GM19324 (cell line): ENCODE measurements around the gene ABCB4.
"Not testable (repeated sequence)": the region's sequence is repeated elsewhere in the genome, so short reads cannot be mapped to it uniquely, and the experiment has no call there.

Source experiments
- ATAC-seq: cut with Tn5 transposase; IDR thresholded peaks from one replicate; pipeline ENCODE4 v1.9.1; 2021; ENCODE audit warnings: mild to moderate bottlenecking, moderate library complexity; ENCODE audit not compliant: unreplicated experiment, low FRiP score

The ABCB4 gene

GRCh38 chr7:87479951-87480350, 4.5 kb upstream of the ABCB4 start:
- no peak for ATAC-seq

GRCh38 chr7:87476179-87476557, 688 bp upstream of the ABCB4 start:
- no peak for ATAC-seq

GRCh38 chr7:87474533-87475358, 734 bp downstream of the ABCB4 start:
- ATAC-seq: peak; percentile 64

GRCh38 chr7:87473986-87474385, 1.5 kb downstream of the ABCB4 start:
- no peak for ATAC-seq

GRCh38 chr7:87473192-87473591, 2.3 kb downstream of the ABCB4 start:
- no peak for ATAC-seq

- no peak for ATAC-seq
These were observed 4.0 kb downstream of the ABCB4 start for GRCh38 chr7:87471473-87471872.

- not testable (repeated sequence) for ATAC-seq
These were observed 6.3 kb downstream of the ABCB4 start for GRCh38 chr7:87469204-87469603.

- ATAC-seq: not testable (repeated sequence)
These were observed 10.0 kb downstream of the ABCB4 start for GRCh38 chr7:87465534-87465880.

- not testable (repeated sequence) for ATAC-seq
These were observed 10.5 kb downstream of the ABCB4 start for GRCh38 chr7:87464830-87465533.

- ATAC-seq: no peak
These were observed 11.5 kb downstream of the ABCB4 start for GRCh38 chr7:87463982-87464381.

GRCh38 chr7:87460444-87460843, 15.0 kb downstream of the ABCB4 start:
- ATAC-seq: not testable (repeated sequence)

GRCh38 chr7:87459941-87460340, 15.5 kb downstream of the ABCB4 start:
- ATAC-seq: no peak

- ATAC-seq: no peak
These were observed 17.3 kb downstream of the ABCB4 start for GRCh38 chr7:87458148-87458547.

- ATAC-seq: no peak
These were observed 19.2 kb downstream of the ABCB4 start for GRCh38 chr7:87456247-87456646.

GRCh38 chr7:87452279-87452678, 23.2 kb downstream of the ABCB4 start:
- ATAC-seq: no peak

- ATAC-seq: no peak
These were observed 24.3 kb downstream of the ABCB4 start for GRCh38 chr7:87451187-87451586.

- no peak for ATAC-seq
These were observed 24.8 kb downstream of the ABCB4 start for GRCh38 chr7:87450706-87451105.

- no peak for ATAC-seq
These were observed 27.1 kb downstream of the ABCB4 start for GRCh38 chr7:87448388-87448787.

- no peak for ATAC-seq
These were observed 28.3 kb downstream of the ABCB4 start for GRCh38 chr7:87447116-87447635.

- ATAC-seq: peak; percentile 90
These were observed 29.6 kb downstream of the ABCB4 start for GRCh38 chr7:87445897-87446296.

GRCh38 chr7:87435546-87435945, 39.9 kb downstream of the ABCB4 start:
- ATAC-seq: no peak

- no peak for ATAC-seq
These were observed 42.9 kb downstream of the ABCB4 start for GRCh38 chr7:87432536-87432935.
